ENCODE measurements around the gene CBARP.

The CBARP gene

DNA sequence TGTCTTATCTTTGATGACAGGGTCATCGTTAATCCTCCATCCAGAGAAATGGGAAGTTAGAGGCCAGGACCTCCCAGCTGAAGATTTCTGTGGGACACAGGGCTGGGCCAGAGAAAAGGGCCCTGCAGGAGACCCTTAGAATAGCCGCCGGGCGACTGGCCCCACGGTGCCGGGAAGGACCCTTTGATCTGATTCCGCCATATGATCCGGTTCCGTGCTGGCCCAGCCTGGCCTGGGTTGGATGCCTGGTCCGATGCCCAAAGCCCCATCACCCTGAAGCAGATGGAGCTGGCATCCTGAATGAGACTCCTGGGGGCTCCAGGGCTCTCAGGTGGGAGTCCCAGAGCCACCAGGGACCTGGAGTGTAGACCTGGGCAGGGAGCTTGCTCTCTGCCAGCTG is 38.3 kb downstream of the CBARP start:
- no peak overlapping the region for H3K4me3 ChIP-seq (ENCODE audit: low read depth, low read length)
- TF ChIP-seq, protein P1, sequence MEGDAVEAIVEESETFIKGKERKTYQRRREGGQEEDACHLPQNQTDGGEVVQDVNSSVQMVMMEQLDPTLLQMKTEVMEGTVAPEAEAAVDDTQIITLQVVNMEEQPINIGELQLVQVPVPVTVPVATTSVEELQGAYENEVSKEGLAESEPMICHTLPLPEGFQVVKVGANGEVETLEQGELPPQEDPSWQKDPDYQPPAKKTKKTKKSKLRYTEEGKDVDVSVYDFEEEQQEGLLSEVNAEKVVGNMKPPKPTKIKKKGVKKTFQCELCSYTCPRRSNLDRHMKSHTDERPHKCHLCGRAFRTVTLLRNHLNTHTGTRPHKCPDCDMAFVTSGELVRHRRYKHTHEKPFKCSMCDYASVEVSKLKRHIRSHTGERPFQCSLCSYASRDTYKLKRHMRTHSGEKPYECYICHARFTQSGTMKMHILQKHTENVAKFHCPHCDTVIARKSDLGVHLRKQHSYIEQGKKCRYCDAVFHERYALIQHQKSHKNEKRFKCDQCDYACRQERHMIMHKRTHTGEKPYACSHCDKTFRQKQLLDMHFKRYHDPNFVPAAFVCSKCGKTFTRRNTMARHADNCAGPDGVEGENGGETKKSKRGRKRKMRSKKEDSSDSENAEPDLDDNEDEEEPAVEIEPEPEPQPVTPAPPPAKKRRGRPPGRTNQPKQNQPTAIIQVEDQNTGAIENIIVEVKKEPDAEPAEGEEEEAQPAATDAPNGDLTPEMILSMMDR (IDR thresholded peaks at IDR 0.05; ENCODE audit: insufficient read depth, low read length, missing control alignments) = no peak
- ChIA-PET CTCF (interaction anchor here (1.3 to 3.3 kb wide), 3 partner anchors 8 to 86 kb away, joined by 3 to 30 read pairs (median 4); no protein-coding TSS in a partner anchor), POLR2A (no interaction called here)
- DNase-seq (ENCODE audit: low read depth, low spot score) = no peak

DNA sequence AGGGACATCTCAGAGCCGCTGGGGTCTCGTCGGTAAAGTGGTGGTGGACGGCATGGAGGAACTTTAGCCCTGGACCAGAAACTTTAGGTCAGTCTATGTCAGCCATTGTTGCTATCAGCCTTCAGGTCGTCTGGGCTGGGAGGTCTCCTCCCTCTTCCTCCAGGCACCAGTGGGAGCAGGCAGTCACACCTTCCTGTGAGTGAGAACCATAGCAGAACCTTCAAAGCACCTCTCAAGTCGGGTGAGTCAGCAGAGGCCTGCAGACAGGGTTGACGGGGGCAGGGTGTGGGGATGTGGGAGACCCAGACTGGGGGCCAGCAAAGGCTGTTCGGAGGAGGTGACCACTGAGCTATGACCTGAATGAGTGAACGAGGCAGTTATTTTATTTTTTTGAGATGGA is 48.4 kb downstream of the CBARP start:
- TF ChIP-seq, protein P1 (IDR thresholded peaks at IDR 0.05; ENCODE audit: insufficient read depth, low read length, missing control alignments) = no peak
- DNase-seq (ENCODE audit: low read depth, low spot score) = no peak
- POLR2A ChIA-PET = no interaction called here
- H3K4me3 ChIP-seq (ENCODE audit: low read depth, low read length) = no peak overlapping the region
- CTCF ChIA-PET = interaction anchor here (1.3 kb wide), 2 partner anchors 54 to 76 kb away, joined by 3 to 4 read pairs; no protein-coding TSS in a partner anchor

DNA sequence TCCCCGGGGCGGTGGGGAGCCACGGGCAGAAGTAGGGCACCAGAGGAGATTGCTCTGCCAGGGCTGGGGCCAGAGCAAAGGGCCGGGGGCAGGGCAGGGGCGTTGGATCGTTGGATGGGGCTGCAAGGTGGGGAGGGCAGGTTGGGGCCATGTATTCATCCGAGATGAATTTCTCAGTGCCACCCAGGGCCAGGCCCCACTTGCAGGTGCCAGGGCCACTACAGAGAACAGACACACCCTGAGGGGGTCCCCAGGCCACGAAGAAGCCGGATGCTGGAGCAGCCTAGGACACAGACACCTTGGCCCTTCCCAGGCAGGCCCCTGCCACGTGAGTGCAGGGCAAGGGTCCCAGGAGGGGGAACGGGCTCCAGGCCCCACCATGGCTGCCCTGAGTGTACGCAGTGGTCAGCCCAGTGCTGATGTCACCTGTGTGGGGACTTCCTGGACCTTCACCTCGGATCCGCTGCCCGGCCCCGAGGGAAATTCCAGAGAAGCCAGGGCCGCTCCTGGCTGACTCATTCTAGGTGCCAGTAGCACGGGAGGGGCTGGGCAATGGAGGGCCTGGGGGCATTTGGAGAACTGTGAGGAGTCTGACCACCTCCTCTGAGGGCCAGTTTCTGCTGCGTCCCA is 54.1 kb downstream of the CBARP start:
- no peak for DNase-seq (ENCODE audit: low read depth, low spot score)
- CTCF ChIA-PET = no interaction called here
- H3K4me3 ChIP-seq (ENCODE audit: low read depth, low read length) = no peak overlapping the region
- POLR2A ChIA-PET = no interaction called here
- TF ChIP-seq, protein P1 (IDR thresholded peaks at IDR 0.05; ENCODE audit: insufficient read depth, low read length, missing control alignments) = no peak

DNA sequence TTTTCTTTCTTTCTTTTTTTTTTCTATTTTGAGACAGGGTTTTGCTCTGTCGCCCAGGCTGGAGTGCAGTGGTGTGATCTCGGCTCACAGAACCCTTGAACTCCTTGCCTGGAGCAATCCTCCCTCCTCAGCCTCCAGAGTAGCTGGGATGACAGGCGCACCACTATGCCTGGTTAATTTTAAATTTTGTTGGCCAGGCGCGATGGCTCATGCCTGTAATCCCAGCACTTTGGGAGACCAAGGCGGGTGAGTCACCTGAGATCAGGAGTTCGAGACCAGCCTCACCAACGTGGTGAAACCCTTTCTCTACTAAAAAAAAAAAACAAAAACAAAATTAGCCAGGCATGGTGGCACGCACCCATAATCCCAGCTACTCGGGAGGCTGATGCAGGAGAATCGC is 55.1 kb downstream of the CBARP start:
- ChIA-PET CTCF (interaction anchor here (0.6 to 2.0 kb wide), 3 partner anchors 9 to 413 kb away, joined by 3 to 6 read pairs (median 5); no protein-coding TSS in a partner anchor), POLR2A (no interaction called here)
- DNase-seq (ENCODE audit: low read depth, low spot score) = no peak
- TF ChIP-seq, protein P1 (IDR thresholded peaks at IDR 0.05; ENCODE audit: insufficient read depth, low read length, missing control alignments) = no peak
- H3K4me3 ChIP-seq (ENCODE audit: low read depth, low read length) = no peak overlapping the region

DNA sequence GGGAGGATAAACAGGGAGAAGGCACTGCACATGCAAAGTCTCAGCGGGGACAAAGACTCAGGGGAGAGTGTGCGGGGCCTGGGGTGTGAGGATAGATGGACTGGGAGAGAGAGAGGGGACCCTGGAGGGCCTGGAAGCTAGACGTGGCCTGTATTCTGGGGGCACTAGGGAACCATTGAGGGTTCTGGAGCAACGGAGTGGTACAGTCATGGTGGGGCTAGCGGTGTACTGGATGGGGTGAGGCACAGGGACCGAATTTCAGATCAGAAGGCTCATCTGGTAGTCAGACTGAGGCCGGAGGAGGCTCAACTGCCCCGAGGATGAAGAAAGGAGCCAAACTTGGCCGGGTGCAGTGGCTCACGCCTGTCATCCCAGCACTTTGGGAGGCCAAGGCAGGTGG is 55.7 kb downstream of the CBARP start:
- POLR2A ChIA-PET = interaction anchor here (0.6 kb wide), 1 partner anchor 52 kb away, joined by 3 read pairs; no protein-coding TSS in a partner anchor
- CTCF ChIA-PET = interaction anchor here (1.1 to 2.0 kb wide), 2 partner anchors 10 to 13 kb away, joined by 5 to 6 read pairs; no protein-coding TSS in a partner anchor
- no peak overlapping the region for H3K4me3 ChIP-seq (ENCODE audit: low read depth, low read length)
- no peak for DNase-seq (ENCODE audit: low read depth, low spot score)
- TF ChIP-seq, protein P1 (IDR thresholded peaks at IDR 0.05; ENCODE audit: insufficient read depth, low read length, missing control alignments) = no peak

DNA sequence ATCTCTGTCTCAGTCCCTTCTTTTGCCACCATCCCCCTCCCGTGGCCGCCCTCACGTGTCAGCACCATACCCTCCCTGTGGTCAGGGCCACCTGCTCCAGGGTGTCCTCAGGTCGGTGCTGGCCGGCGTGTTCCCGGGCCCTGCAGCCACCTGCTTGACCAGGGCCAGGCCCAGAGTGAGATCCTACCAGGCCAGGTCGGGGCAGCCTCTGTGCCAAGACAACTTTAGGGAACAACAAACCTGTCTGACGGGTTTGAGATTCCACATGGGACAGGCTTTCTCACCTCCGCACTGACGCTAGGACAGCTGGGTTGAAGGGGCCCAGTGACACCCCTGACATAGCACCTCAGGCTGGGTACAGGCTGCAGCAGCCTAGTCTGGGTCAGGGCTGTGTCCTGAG is 56.2 kb downstream of the CBARP start:
- POLR2A ChIA-PET = no interaction called here
- H3K4me3 ChIP-seq (ENCODE audit: low read depth, low read length) = no peak overlapping the region
- DNase-seq (ENCODE audit: low read depth, low spot score) = no peak
- TF ChIP-seq, protein P1 (IDR thresholded peaks at IDR 0.05; ENCODE audit: insufficient read depth, low read length, missing control alignments) = no peak
- CTCF ChIA-PET = interaction anchor here (2.0 kb wide), 1 partner anchor 11 kb away, joined by 6 read pairs; no protein-coding TSS in a partner anchor

Data from AG04449 (cell line).